Esophagus muscularis mucosa (tissue), 3 donors: ENCODE measurements around the gene RHCG.

Experiments used
- CTCF ChIP-seq, 3 experiments: fragments of 200-600 bp in 2 of 3; fragments of 450-650 bp in 1 of 3; sonication (generic) in 2 of 3; IDR thresholded peaks; one replicate each; pipeline ENCODE4 v1.5.1; 2017 to 2019; ENCODE audit warnings: antibody characterized with exemption in 3 of 3, mild to moderate bottlenecking in 2 of 3, moderate library complexity in 1 of 3
- POLR2A ChIP-seq: fragments of 450-650 bp; IDR thresholded peaks from one replicate; pipeline ENCODE4 v1.6.1; 2017; ENCODE audit warnings: antibody characterized with exemption, moderate library complexity, mild to moderate bottlenecking, low read depth
- POLR2AphosphoS5 ChIP-seq, 2 donors: sonication (generic); formaldehyde crosslinking; IDR thresholded peaks; one replicate each; pipeline ENCODE4 v1.6.1; 2017; ENCODE audit warnings: antibody characterized with exemption in 2 of 2

- no peak for TF ChIP-seq POLR2AphosphoS5 (IDR thresholded peaks at IDR 0.05)
- TF ChIP-seq CTCF (IDR thresholded peaks at IDR 0.05), result no peak
- TF ChIP-seq POLR2A, result no peak
These were observed 56.6 kb downstream of the RHCG start for GRCh38 chr15:89439764-89440163.
